Astrocyte of the hippocampus (primary cell): ENCODE results near the gene ZNF189.

Source experiments
- DNase-seq: peaks from one replicate; pipeline ENCODE4 v3.0.0; 2011; ENCODE audit warnings: low read depth, low spot score

Gene ZNF189

GRCh38 chr9:101398068-101398929 is at the start of gene ZNF189, which contains the start of gene MRPL50:
ZNF189 (plus strand) TSS chr9:101398851; CDS start chr9:101399157, 306 bp downstream.
MRPL50 (minus strand) TSS chr9:101398618; CDS start chr9:101398592, 26 bp downstream.
- DNase-seq = peak; percentile 100

GRCh38 chr9:101350285-101350684 is 48.4 kb upstream of the ZNF189 start:
- no peak for DNase-seq

GRCh38 chr9:101352892-101353463 is 45.7 kb upstream of the ZNF189 start:
- DNase-seq = no peak

GRCh38 chr9:101353683-101354082 is 45.0 kb upstream of the ZNF189 start:
- no peak for DNase-seq

GRCh38 chr9:101354143-101354764 is 44.4 kb upstream of the ZNF189 start:
- DNase-seq = peak; percentile 45

- DNase-seq = no peak
These were observed 43.6 kb upstream of the ZNF189 start for GRCh38 chr9:101354765-101355708.

GRCh38 chr9:101356619-101357018 is 42.0 kb upstream of the ZNF189 start:
- DNase-seq = no peak

- no peak for DNase-seq
These were observed 39.0 kb upstream of the ZNF189 start for GRCh38 chr9:101359679-101360078.

- DNase-seq = no peak
These were observed 38.0 kb upstream of the ZNF189 start for GRCh38 chr9:101360647-101361046.

GRCh38 chr9:101362450-101362849 is 36.2 kb upstream of the ZNF189 start:
- no peak for DNase-seq

- no peak for DNase-seq
These were observed 33.5 kb upstream of the ZNF189 start for GRCh38 chr9:101365181-101365580.

GRCh38 chr9:101366038-101366756 is 32.5 kb upstream of the ZNF189 start:
- DNase-seq = peak; percentile 21

GRCh38 chr9:101367323-101367722 is 31.3 kb upstream of the ZNF189 start:
- DNase-seq = no peak

- DNase-seq = peak; percentile 84
These were observed 29.4 kb upstream of the ZNF189 start for GRCh38 chr9:101369286-101369685.

GRCh38 chr9:101369884-101370531 is 28.6 kb upstream of the ZNF189 start:
- no peak for DNase-seq

GRCh38 chr9:101371813-101372212 is 26.8 kb upstream of the ZNF189 start:
- no peak for DNase-seq

GRCh38 chr9:101372327-101373118 is 26.1 kb upstream of the ZNF189 start:
- DNase-seq = no peak

- peak; percentile 34 for DNase-seq
These were observed 23.1 kb upstream of the ZNF189 start for GRCh38 chr9:101375546-101375945.

- peak; percentile 84 for DNase-seq
These were observed 22.4 kb upstream of the ZNF189 start for GRCh38 chr9:101376111-101376848.
